Testis (tissue), 3 donors: ENCODE results near the gene MOB3B. TPM values are rescaled to one million over a fixed set of nuclear protein-coding genes. Genes with fewer than 3 reads are reported as not detected.

Source experiments
- DNase-seq: peaks from one replicate; pipeline ENCODE4 v3.0.0-alpha.2; 2019
- H3K27ac ChIP-seq, 2 donors: fragments of 200-600 bp; sonication (generic); one replicate each; pipeline ENCODE4 v1.5.1; 2019
- H3K27me3 ChIP-seq: fragments of 200-600 bp; sonication (generic); one replicate; pipeline ENCODE4 v1.5.1; 2019
- H3K36me3 ChIP-seq: fragments of 200-600 bp; sonication (generic); one replicate; pipeline ENCODE4 v1.5.1; 2017; ENCODE audit warnings: low read depth; ENCODE audit errors: missing control alignments
- H3K4me1 ChIP-seq: fragments of 200-600 bp; sonication (generic); one replicate; pipeline ENCODE4 v1.5.1; 2019
- H3K4me3 ChIP-seq, 2 donors: fragments of 200-600 bp; sonication (generic); one replicate each; pipeline ENCODE4 v1.5.1; 2017 to 2019
- H3K9me3 ChIP-seq: fragments of 200-600 bp; sonication (generic); one replicate; pipeline ENCODE4 v1.5.1; 2017
- CTCF ChIP-seq, 3 experiments: fragments of 450-650 bp in 2 of 3; fragments of 200-600 bp in 1 of 3; sonication (generic) in 1 of 3; IDR thresholded peaks; one replicate each; pipeline ENCODE4 v1.5.1; 2016 to 2019; ENCODE audit warnings: antibody characterized with exemption in 3 of 3, mild to moderate bottlenecking in 2 of 3, moderate library complexity in 1 of 3
- POLR2A ChIP-seq: fragments of 450-650 bp; IDR thresholded peaks from one replicate; pipeline ENCODE4 v1.6.1; 2017; ENCODE audit warnings: antibody characterized with exemption, mild to moderate bottlenecking, moderate library complexity
- WGBS, 2 donors: methylation state at CpG; one replicate each; pipeline ENCODE4 v1.1.5; 2018; 5-methylcytosine and 5-hydroxymethylcytosine counted together
- intact Hi-C: fragments of 100-400 bp; cut with DNase I; formaldehyde crosslinking; loops from one replicate; pipeline ENCODE4 v1.15.1; 2023; ENCODE audit warnings: low total_unique reads
- polyA plus RNA-seq: library from polyadenylated mRNA; stranded (reverse); fragments of 350-450 nt; fragmentation: Illumina TruSeq; extraction: RNeasy Lipid Tissue Mini Kit (QIAGEN cat#74804); gene quantifications from one replicate; pipeline ENCODE4 v1.2.3, GENCODE V29; 2014; ENCODE audit warnings: low read depth, low replicate concordance; ENCODE audit not compliant: insufficient read depth
- total RNA-seq, 2 donors: library from RNA; depleted of rRNA; stranded (reverse); fragments of >200 nt; gene quantifications; one replicate each; pipeline ENCODE4 v1.2.3, GENCODE V29; 2016

Gene MOB3B
- total and polyA plus RNA-seq, 3 donors from 2014 or later, result 9.1 to 23.2 (median 17.5) TPM

- Histone ChIP-seq H3K27ac (no peak overlapping the region), H3K4me3 (no peak overlapping the region), H3K27me3 (no peaks in the 10 kb centered on the region), H3K4me1 (peaks cover 16% of the 10 kb centered on the region), H3K9me3 (no peaks in the 10 kb centered on the region), H3K36me3 (no peaks in the 10 kb centered on the region)
- intact Hi-C loops, result no loop called here
- TF ChIP-seq POLR2A (no peak), CTCF (IDR thresholded peaks at IDR 0.05) (no peak)
- DNase-seq, result no peak
- 71% methylated on average over 1 of the region's 1 CpG for WGBS, 2 donors
These were observed 38.5 kb downstream of the MOB3B start for GRCh38 chr9:27491154-27491553.

GRCh38 chr9:27489087-27489876 lies 40.3 kb downstream of the MOB3B start:
- H3K36me3 ChIP-seq, result no peaks in the 10 kb centered on the region
- no peak for DNase-seq
- H3K4me3 ChIP-seq, result no peak overlapping the region
- H3K27ac ChIP-seq, result no peak overlapping the region
- peaks cover 5% of the 10 kb centered on the region for H3K4me1 ChIP-seq
- WGBS, 2 donors, result 76 to 83% methylated on average over 5 of the region's 5 CpGs
- H3K27me3 ChIP-seq, result no peaks in the 10 kb centered on the region
- TF ChIP-seq CTCF (IDR thresholded peaks at IDR 0.05) (no peak), POLR2A (no peak)
- intact Hi-C loops, result no loop called here
- no peaks in the 10 kb centered on the region for H3K9me3 ChIP-seq

- Histone ChIP-seq H3K9me3 (no peaks in the 10 kb centered on the region), H3K27ac (no peak overlapping the region), H3K4me3 (no peak overlapping the region), H3K27me3 (no peaks in the 10 kb centered on the region), H3K36me3 (no peaks in the 10 kb centered on the region), H3K4me1 (peaks cover 5% of the 10 kb centered on the region)
- WGBS, 2 donors, result 68 to 88% methylated on average over 1 of the region's 1 CpG
- intact Hi-C loops, result no loop called here
- DNase-seq, result no peak
- TF ChIP-seq CTCF (IDR thresholded peaks at IDR 0.05) (no peak), POLR2A (no peak)
These were observed 41.7 kb downstream of the MOB3B start for GRCh38 chr9:27487927-27488326.

GRCh38 chr9:27487128-27487640 lies 42.4 kb downstream of the MOB3B start:
- no peak overlapping the region for H3K27ac ChIP-seq
- no peaks in the 10 kb centered on the region for H3K9me3 ChIP-seq
- H3K4me3 ChIP-seq, result no peak overlapping the region
- H3K4me1 ChIP-seq, result peaks cover 10% of the 10 kb centered on the region
- H3K27me3 ChIP-seq, result no peaks in the 10 kb centered on the region
- intact Hi-C loops, result no loop called here
- 61 to 64% methylated on average over 5 of the region's 5 CpGs for WGBS, 2 donors
- H3K36me3 ChIP-seq, result no peaks in the 10 kb centered on the region
- TF ChIP-seq CTCF (IDR thresholded peaks at IDR 0.05), result no peak
- TF ChIP-seq POLR2A, result no peak
- DNase-seq, result no peak

- Histone ChIP-seq H3K4me3 (no peak overlapping the region), H3K27me3 (no peaks in the 10 kb centered on the region), H3K4me1 (peaks cover 10% of the 10 kb centered on the region), H3K27ac (no peak overlapping the region), H3K9me3 (no peaks in the 10 kb centered on the region), H3K36me3 (no peaks in the 10 kb centered on the region)
- TF ChIP-seq CTCF (IDR thresholded peaks at IDR 0.05) (no peak), POLR2A (no peak)
- intact Hi-C loops, result no loop called here
- no peak for DNase-seq
- WGBS, 2 donors, result 95 to 100% methylated on average over 1 of the region's 1 CpG
These were observed 44.5 kb downstream of the MOB3B start for GRCh38 chr9:27485158-27485557.
